OCI-LY7 (cell line): Measurements from ENCODE around the gene ZNF80.

Source experiments
- CTCF ChIP-seq: fragments of 200-600 bp; sonication (generic); conservative IDR thresholded peaks from 2 replicates; pipeline ENCODE4 v1.5.1; 2014; ENCODE audit warnings: mild to moderate bottlenecking, antibody characterized with exemption, low read length, moderate library complexity, mixed read lengths
- EZH2phosphoT487 ChIP-seq: fragments of 200-600 bp; sonication (generic); IDR thresholded peaks from 2 replicates; pipeline ENCODE4 v1.6.1; 2018; ENCODE audit warnings: low read depth, borderline replicate concordance, mild to moderate bottlenecking, mixed run types, antibody characterized with exemption, low read length, moderate library complexity, mixed read lengths

GRCh38 chr3:114213292-114213626, 24.1 kb downstream of the ZNF80 start:
- TF ChIP-seq CTCF (no peak), EZH2phosphoT487 (no peak)
